GM13977 (cell line): Measurements from ENCODE around the gene FMO1.

Source experiments
- DNase-seq: peaks from one replicate; pipeline ENCODE4 v3.0.0; 2012; ENCODE audit warnings: low spot score
- CTCF ChIP-seq: IDR thresholded peaks from 2 replicates; pipeline ENCODE4 v1.5.1; 2012; ENCODE audit warnings: mild to moderate bottlenecking, control low read depth; ENCODE audit not compliant: insufficient read depth; ENCODE audit errors: extremely low read depth, missing control alignments
- in situ Hi-C: fragments of 300-500 bp; cut with MboI; formaldehyde crosslinking; loops from one replicate; pipeline ENCODE4 v1.12.0; 2022; ENCODE audit warnings: low sequenced_read_pairs, low pct_unique_long_range_greater_than_20kb, mixed read lengths, inconsistent platforms; ENCODE audit not compliant: unreplicated experiment

FMO1 gene

GRCh38 chr1:171310661-171311087, 62.4 kb downstream of the FMO1 start:
- no peak for TF ChIP-seq CTCF
- DNase-seq: no peak
- in situ Hi-C loops: no loop called here

- in situ Hi-C loops: no loop called here
- no peak for TF ChIP-seq CTCF
- no peak for DNase-seq
Observed at GRCh38 chr1:171311771-171312558, 63.7 kb downstream of the FMO1 start.

- no peak for TF ChIP-seq CTCF
- in situ Hi-C loops: no loop called here
- DNase-seq: peak; percentile 6
Observed at GRCh38 chr1:171313319-171313834, 65.1 kb downstream of the FMO1 start.

GRCh38 chr1:171313835-171314320, 65.6 kb downstream of the FMO1 start, which contains the start of gene FMO4:
TSS of gene FMO4 (plus strand) at chr1:171314183. CDS start at chr1:171319826, 5,643 bp downstream.
- in situ Hi-C loops: no loop called here
- TF ChIP-seq CTCF: peak; percentile 68
- peak; percentile 79 for DNase-seq

GRCh38 chr1:171329251-171329650, 81.0 kb downstream of the FMO1 start:
- no peak for DNase-seq
- in situ Hi-C loops: no loop called here
- no peak for TF ChIP-seq CTCF

GRCh38 chr1:171334024-171334640, 85.8 kb downstream of the FMO1 start:
- in situ Hi-C loops: no loop called here

More at GRCh38 chr1:171334024-171334640, 85.8 kb downstream of the FMO1 start:
- TF ChIP-seq CTCF: no peak
- DNase-seq: no peak
